Stomach (tissue), 4 donors: Measurements from ENCODE around the gene SEPTIN11.

Experiments
- EP300 ChIP-seq: sonication (generic); formaldehyde crosslinking; IDR thresholded peaks from one replicate; pipeline ENCODE4 v1.6.1; 2017; ENCODE audit warnings: antibody characterized with exemption
- POLR2A ChIP-seq, 4 donors: fragments of 450-650 bp; IDR thresholded peaks; one replicate each; pipeline ENCODE4 v1.6.1; 2016; ENCODE audit warnings: antibody characterized with exemption in 4 of 4, control low read depth in 2 of 4, mild to moderate bottlenecking in 1 of 4, moderate library complexity in 1 of 4
- POLR2AphosphoS5 ChIP-seq, 3 donors: sonication (generic); formaldehyde crosslinking; IDR thresholded peaks; one replicate each; pipeline ENCODE4 v1.6.1; 2016; ENCODE audit warnings: antibody characterized with exemption in 3 of 3
- TF ChIP-seq, protein P1 (sequence below), 7 experiments: fragments of 450-650 bp in 4 of 7; fragments of 200-600 bp in 3 of 7; sonication (generic) in 3 of 7; IDR thresholded peaks; one replicate each; pipeline ENCODE4 v1.5.1; 2016 to 2019; ENCODE audit warnings: antibody characterized with exemption in 7 of 7, control low read depth in 2 of 7, mild to moderate bottlenecking in 1 of 7

DNA sequence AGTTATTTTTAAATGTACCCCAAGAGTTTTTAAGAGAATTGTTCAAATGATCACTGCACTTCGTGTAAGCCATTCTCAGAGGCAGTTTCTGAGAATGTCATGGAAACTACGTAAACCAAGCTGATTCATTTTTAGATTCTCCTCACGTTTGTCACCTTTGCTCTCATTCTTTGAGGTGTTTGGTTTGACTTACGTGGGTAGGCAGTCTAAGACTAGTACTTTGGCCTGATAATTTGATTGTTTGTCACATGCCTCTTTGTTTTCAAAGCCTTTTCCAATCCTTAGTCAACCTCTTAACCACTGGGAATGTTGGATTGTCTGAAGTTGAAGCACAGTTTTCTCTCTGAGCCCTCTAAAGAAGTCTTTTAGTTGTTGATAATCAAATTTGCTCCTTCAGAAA lies 10.5 kb downstream of the SEPTIN11 start:
- TF ChIP-seq, protein P1, sequence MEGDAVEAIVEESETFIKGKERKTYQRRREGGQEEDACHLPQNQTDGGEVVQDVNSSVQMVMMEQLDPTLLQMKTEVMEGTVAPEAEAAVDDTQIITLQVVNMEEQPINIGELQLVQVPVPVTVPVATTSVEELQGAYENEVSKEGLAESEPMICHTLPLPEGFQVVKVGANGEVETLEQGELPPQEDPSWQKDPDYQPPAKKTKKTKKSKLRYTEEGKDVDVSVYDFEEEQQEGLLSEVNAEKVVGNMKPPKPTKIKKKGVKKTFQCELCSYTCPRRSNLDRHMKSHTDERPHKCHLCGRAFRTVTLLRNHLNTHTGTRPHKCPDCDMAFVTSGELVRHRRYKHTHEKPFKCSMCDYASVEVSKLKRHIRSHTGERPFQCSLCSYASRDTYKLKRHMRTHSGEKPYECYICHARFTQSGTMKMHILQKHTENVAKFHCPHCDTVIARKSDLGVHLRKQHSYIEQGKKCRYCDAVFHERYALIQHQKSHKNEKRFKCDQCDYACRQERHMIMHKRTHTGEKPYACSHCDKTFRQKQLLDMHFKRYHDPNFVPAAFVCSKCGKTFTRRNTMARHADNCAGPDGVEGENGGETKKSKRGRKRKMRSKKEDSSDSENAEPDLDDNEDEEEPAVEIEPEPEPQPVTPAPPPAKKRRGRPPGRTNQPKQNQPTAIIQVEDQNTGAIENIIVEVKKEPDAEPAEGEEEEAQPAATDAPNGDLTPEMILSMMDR (IDR thresholded peaks at IDR 0.05), result no peak
- no peak for TF ChIP-seq POLR2AphosphoS5 (IDR thresholded peaks at IDR 0.05)
- no peak for TF ChIP-seq EP300
- TF ChIP-seq POLR2A (IDR thresholded peaks at IDR 0.05), result no peak
